H1 (cell line): ENCODE data around the gene TDRD3. TPM values are rescaled to one million over a fixed set of nuclear protein-coding genes. Genes with fewer than 3 reads are reported as not detected.
A peak's percentile ranks its signal among the peaks of the same experiment; 100 is the strongest.

Experiments used
- CTCF ChIA-PET: fragments of 300-600 bp; sonication (Branson Sonifier 250); formaldehyde crosslinking; loops from one replicate; lab custom pipeline; 2021; ENCODE audit not compliant: partially characterized antibody; lab: Charles Lee
- POLR2A ChIA-PET: fragments of 300-600 bp; sonication (Branson Sonifier 250); formaldehyde crosslinking; loops from one replicate; lab custom pipeline; 2021; ENCODE audit warnings: inconsistent platforms; ENCODE audit not compliant: partially characterized antibody; lab: Charles Lee
- DNase-seq, 2 experiments: peaks; one replicate each; pipeline versions ENCODE4 v3.0.0 to v3.0.0-alpha.2; 2010 to 2022; ENCODE audit warnings: low spot score in 2 of 2, low read depth in 1 of 2, mixed read lengths in 1 of 2
- FAIRE-seq: peaks from 2 replicates; lab custom pipeline; 2011; peaks lifted over from hg19 to GRCh38; lab: Jason Lieb, UNC
- H2AFZ ChIP-seq: 2 replicates; pipeline ENCODE4 v1.8.1; 2012; ENCODE audit warnings: low read length, inconsistent platforms
- H2AK5ac ChIP-seq: 2 replicates; pipeline ENCODE4 v1.6.1; 2013; ENCODE audit warnings: low read depth, low read length
- H2BK120ac ChIP-seq: replicated peaks from 2 replicates; pipeline ENCODE3; 2013; ENCODE audit warnings: low read depth, low read length, inconsistent platforms
- H2BK12ac ChIP-seq: 2 replicates; pipeline ENCODE4 v1.6.1; 2013; ENCODE audit warnings: low read depth, low read length
- H2BK15ac ChIP-seq: 2 replicates; pipeline ENCODE4 v1.6.1; 2013; ENCODE audit warnings: low read length
- H2BK20ac ChIP-seq: 2 replicates; pipeline ENCODE4 v1.6.1; 2013; ENCODE audit warnings: low read length
- H2BK5ac ChIP-seq: 2 replicates; pipeline ENCODE4 v1.6.1; 2013; ENCODE audit warnings: low read depth, low read length
- H3K14ac ChIP-seq: 2 replicates; pipeline ENCODE4 v1.6.1; 2013; ENCODE audit warnings: inconsistent platforms; ENCODE audit not compliant: insufficient read length
- H3K18ac ChIP-seq: 2 replicates; pipeline ENCODE4 v1.6.1; 2013; ENCODE audit warnings: low read length; ENCODE audit errors: extremely low read depth
- H3K23ac ChIP-seq: 2 replicates; pipeline ENCODE4 v1.6.1; 2013; ENCODE audit warnings: inconsistent platforms; ENCODE audit not compliant: insufficient read length
- H3K23me2 ChIP-seq: 2 replicates; pipeline ENCODE4 v1.6.1; 2013; ENCODE audit warnings: low read depth, low read length
- H3K27ac ChIP-seq: 2 replicates; pipeline ENCODE4 v1.6.1; 2011; ENCODE audit warnings: low read depth, low read length, inconsistent platforms
- H3K27me3 ChIP-seq, 4 experiments: replicated peaks in 1 of 4; 1 replicate in 1 of 4; 2 replicates in 3 of 4; pipeline versions ENCODE4 v1.6.1 to v1.8.1; 2011 to 2013; ENCODE audit warnings: low read length in 3 of 4, mild to moderate bottlenecking in 3 of 4, inconsistent platforms in 2 of 4, mixed read lengths in 2 of 4, moderate library complexity in 1 of 4; ENCODE audit not compliant: control insufficient read depth in 3 of 4, insufficient read depth in 3 of 4; ENCODE audit errors: extremely low read depth in 1 of 4
- H3K36me3 ChIP-seq, 4 experiments: 2 replicates each; pipeline versions ENCODE4 v1.6.1 to v1.8.1; 2011 to 2013; ENCODE audit warnings: mild to moderate bottlenecking in 4 of 4, low read length in 3 of 4, moderate library complexity in 2 of 4, control low read depth in 1 of 4, inconsistent platforms in 1 of 4; ENCODE audit not compliant: insufficient read depth in 4 of 4, control insufficient read depth in 2 of 4
- H3K4ac ChIP-seq: replicated peaks from 2 replicates; pipeline ENCODE3; 2013; ENCODE audit warnings: low read length, low read depth, mixed read lengths, inconsistent platforms; ENCODE audit not compliant: insufficient read length
- H3K4me1 ChIP-seq, 4 experiments: replicated peaks in 1 of 4; 1 replicate in 1 of 4; 2 replicates in 3 of 4; pipeline versions ENCODE4 v1.6.1 to v1.8.1; 2011 to 2013; ENCODE audit warnings: low read length in 3 of 4, inconsistent platforms in 2 of 4, mixed read lengths in 1 of 4; ENCODE audit not compliant: insufficient read depth in 4 of 4, control insufficient read depth in 3 of 4
- H3K4me2 ChIP-seq, 2 experiments: 2 replicates each; pipeline versions ENCODE4 v1.6.1 to v1.8.1; 2011 to 2013; ENCODE audit warnings: low read depth in 2 of 2, low read length in 2 of 2, control low read depth in 1 of 2, inconsistent platforms in 1 of 2, mild to moderate bottlenecking in 1 of 2; ENCODE audit not compliant: insufficient read depth in 1 of 2
- H3K4me3 ChIP-seq, 4 experiments: fragments of 200-600, 300-600 bp in 1 of 4; sonication (generic), shearing (Covaris generic), sonication (Bioruptor Twin) in 1 of 4; 2 replicates each; pipeline versions ENCODE4 v1.5.1 to v1.8.1; 2011 to 2016; ENCODE audit warnings: low read length in 4 of 4, low read depth in 3 of 4, control low read depth in 2 of 4, inconsistent platforms in 2 of 4, mild to moderate bottlenecking in 2 of 4, mixed read lengths in 1 of 4, moderate library complexity in 1 of 4; ENCODE audit not compliant: insufficient read depth in 2 of 4; ENCODE audit errors: extremely low read depth in 1 of 4
- H3K56ac ChIP-seq: replicated peaks from 2 replicates; pipeline ENCODE3; 2013; ENCODE audit warnings: low read depth, mild to moderate bottlenecking, mixed read lengths, low read length, inconsistent platforms; ENCODE audit not compliant: insufficient read length
- H3K79me1 ChIP-seq: 2 replicates; pipeline ENCODE4 v1.6.1; 2013; ENCODE audit warnings: low read depth, low read length, control low read depth
- H3K79me2 ChIP-seq, 2 experiments: 2 replicates each; pipeline versions ENCODE4 v1.6.1 to v1.8.1; 2012 to 2013; ENCODE audit warnings: low read length in 2 of 2, mild to moderate bottlenecking in 2 of 2, inconsistent platforms in 1 of 2; ENCODE audit not compliant: insufficient read depth in 2 of 2, control insufficient read depth in 1 of 2
- H3K9ac ChIP-seq, 4 experiments: replicated peaks in 1 of 4; 1 replicate in 1 of 4; 2 replicates in 3 of 4; pipeline versions ENCODE4 v1.6.1 to v1.8.1; 2011 to 2013; ENCODE audit warnings: low read depth in 3 of 4, low read length in 3 of 4, control low read depth in 2 of 4, mild to moderate bottlenecking in 2 of 4, moderate library complexity in 2 of 4, inconsistent platforms in 1 of 4; ENCODE audit errors: extremely low read depth in 1 of 4
- H3K9me3 ChIP-seq, 2 experiments: 2 replicates each; pipeline versions ENCODE4 v1.6.1 to v1.8.1; 2012 to 2013; ENCODE audit warnings: mild to moderate bottlenecking in 2 of 2, moderate library complexity in 2 of 2, control low read depth in 1 of 2, inconsistent platforms in 1 of 2, low read depth in 1 of 2, low read length in 1 of 2, mixed read lengths in 1 of 2; ENCODE audit not compliant: insufficient read depth in 2 of 2
- H4K20me1 ChIP-seq, 2 experiments: replicated peaks in 1 of 2; 2 replicates each; pipeline versions ENCODE3 to v1.8.1; 2011 to 2013; ENCODE audit warnings: inconsistent platforms in 2 of 2, low read length in 2 of 2, mild to moderate bottlenecking in 1 of 2; ENCODE audit not compliant: insufficient read depth in 2 of 2, control insufficient read depth in 1 of 2
- H4K5ac ChIP-seq: 2 replicates; pipeline ENCODE4 v1.6.1; 2013; ENCODE audit warnings: low read length, low read depth, mixed read lengths, inconsistent platforms; ENCODE audit not compliant: insufficient read length
- H4K8ac ChIP-seq: 2 replicates; pipeline ENCODE4 v1.8.0; 2013; ENCODE audit warnings: mild to moderate bottlenecking, moderate library complexity, low read length, inconsistent platforms; ENCODE audit not compliant: insufficient read depth; ENCODE audit errors: extremely low read depth
- H4K91ac ChIP-seq: replicated peaks from 2 replicates; pipeline ENCODE3; 2013; ENCODE audit warnings: low read length, mixed read lengths, inconsistent platforms; ENCODE audit not compliant: insufficient read length
- MAX ChIP-seq: IDR thresholded peaks from 2 replicates; pipeline ENCODE4 v1.6.1; 2012; ENCODE audit warnings: inconsistent platforms
- TAF7 ChIP-seq: optimal IDR thresholded peaks from 2 replicates; pipeline ENCODE3; 2011; ENCODE audit warnings: low read depth, mild to moderate bottlenecking, inconsistent platforms, low read length, moderate library complexity, borderline replicate concordance
- WGBS, 2 experiments: shearing (Covaris generic) in 1 of 2; methylation state at CpG; one replicate each; pipeline versions ENCODE4 v1.1.6 to v1.1.7; 2013 to 2015; ENCODE audit warnings: low lambda C conversion rate in 2 of 2, mixed read lengths in 2 of 2, inconsistent platforms in 1 of 2, low coverage in 1 of 2, missing lambda C conversion rate in 1 of 2; ENCODE audit not compliant: insufficient replicate concordance in 2 of 2, insufficient coverage in 1 of 2, insufficient read length in 1 of 2; ENCODE audit errors: extremely low coverage in 1 of 2, missing lambda C conversion rate in 1 of 2; 5-methylcytosine and 5-hydroxymethylcytosine counted together
- polyA plus RNA-seq, 7 experiments: library from polyadenylated mRNA; depleted of rRNA in 3 of 7; stranded (reverse) in 5 of 7; unstranded in 2 of 7; fragments of >200 nt in 5 of 7; fragments of 200-250 nt in 2 of 7; gene quantifications; 1 replicate in 5 of 7; 2 replicates in 1 of 7; 4 replicates in 1 of 7; pipeline versions ENCODE4 v1.2.1 to v1.2.3, GENCODE V29; 2011 to 2013; ENCODE audit warnings: missing spikeins in 2 of 7, mixed read lengths in 2 of 7
- total RNA-seq: library from RNA; stranded (reverse); fragmentation: NEBNext Ultra II Directional; extraction: Animal tissue kit (Norgen Biotek cat#: 25700); gene quantifications from 2 replicates; pipeline ENCODE4 v1.2.1, GENCODE V29; 2021

Gene TDRD3
- total and polyA plus RNA-seq, 2 of the 8 experiments (the other 6 are each of a cell fraction or from before 2014, with no cell fraction given) = 2.5 to 14.7 TPM

DNA sequence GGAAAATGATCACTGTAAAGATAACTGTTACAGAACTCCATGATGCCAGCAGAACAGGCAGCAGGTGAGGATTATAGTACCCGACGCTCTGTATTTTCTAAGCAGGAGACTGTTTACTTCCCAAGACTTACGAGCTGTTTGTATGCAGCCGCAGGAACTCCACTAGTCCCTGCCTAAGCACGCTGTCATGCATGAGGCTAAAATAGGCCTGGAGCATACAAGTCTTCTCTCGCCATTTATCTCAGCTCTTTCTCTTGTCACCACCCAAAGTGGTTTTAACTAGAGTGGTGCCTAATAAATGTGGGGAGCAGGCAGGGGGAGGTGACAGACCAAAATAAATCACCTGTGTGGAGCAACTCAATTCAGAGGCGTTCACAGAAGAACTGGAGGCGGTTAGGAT, 175.8 kb downstream of the TDRD3 start:
- CTCF ChIA-PET = interaction anchor here (1.0 to 2.2 kb wide), 7 partner anchors 10 to 99 kb away, joined by 3 to 9 read pairs (median 4); no protein-coding TSS in a partner anchor
- peak overlapping the region; percentile 2 for H4K5ac ChIP-seq
- H3K9ac ChIP-seq = peak overlapping the region in 1 of 4 experiments; percentile 25; a peak in 1 of 7 replicates
- H2AFZ ChIP-seq = 0 out of 2 replicates have a peak overlapping the region, but pooled peaks have one; percentile 7
- no peaks in the 10 kb centered on the region for H3K23me2 ChIP-seq
- H3K56ac ChIP-seq = peak overlapping the region; percentile 48
- 60% methylated on average over 8 of the region's 8 CpGs; no CpG with 5 or more reads in 1 of the 2 experiments for WGBS, 2 experiments
- H3K36me3 ChIP-seq = peaks cover 0 to 3% (median 0%) of the 10 kb centered on the region in 4 experiments; a peak in 1 of 8 replicates
- H3K4me2 ChIP-seq = peak overlapping the region in 1 of 2 experiments; percentile 5; a peak in 2 of 4 replicates
- no peaks in the 10 kb centered on the region for H3K79me1 ChIP-seq
- no peaks in the 10 kb centered on the region for H4K20me1 ChIP-seq
- FAIRE-seq (peak; percentile 91), DNase-seq (no peak)
- peak overlapping the region; percentile 59 for H3K27ac ChIP-seq
- peak overlapping the region; percentile 82; the same call in 1 of the 2 replicates for H2BK5ac ChIP-seq
- H3K9me3 ChIP-seq = no peaks in the 10 kb centered on the region
- H2BK120ac ChIP-seq = peak overlapping the region; percentile 13
- TF ChIP-seq MAX (peak; percentile 40; the same call in 1 of the 2 replicates), TAF7 (no peak)
- no peak overlapping the region for H3K4me3 ChIP-seq
- 0 out of 2 replicates have a peak overlapping the region, but pooled peaks have one; percentile 17 for H3K18ac ChIP-seq
- no peak overlapping the region for H2AK5ac ChIP-seq
- POLR2A ChIA-PET = interaction anchor here (1.0 to 2.0 kb wide), 3 partner anchors 9 to 18 kb away, joined by 3 to 16 read pairs (median 5); no protein-coding TSS in a partner anchor
- no peaks in the 10 kb centered on the region for H3K79me2 ChIP-seq
- no peaks in the 10 kb centered on the region for H3K27me3 ChIP-seq
- peak overlapping the region; percentile 30; the same call in 1 of the 2 replicates for H2BK12ac ChIP-seq
- peaks cover 7 to 19% (median 11%) of the 10 kb centered on the region in 4 experiments; a peak in 6 of 7 replicates for H3K4me1 ChIP-seq
- H3K23ac ChIP-seq = no peak overlapping the region
- no peak overlapping the region; the same call in 1 of the 2 replicates for H2BK20ac ChIP-seq
- no peak overlapping the region for H3K14ac ChIP-seq
- no peak overlapping the region for H4K8ac ChIP-seq
- no peak overlapping the region for H2BK15ac ChIP-seq
- H3K4ac ChIP-seq = no peak overlapping the region
- H4K91ac ChIP-seq = peak overlapping the region; percentile 67
